GM23338 (cell line): Measurements from ENCODE around the gene SPEM3. TPM values are rescaled to one million over a fixed set of nuclear protein-coding genes. Genes with fewer than 3 reads are reported as not detected.

Experiments used
- ATAC-seq: fragments of 200-7000 bp; cut with Tn5 transposase; 3 replicates; pipeline ENCODE4 v1.9.1; 2020
- DNase-seq: peaks from one replicate; pipeline ENCODE4 v3.0.0-alpha.2; 2015; ENCODE audit warnings: low spot score
- H2AFZ ChIP-seq: fragments of 200-600 bp; sonication (generic); 2 replicates; pipeline ENCODE4 v1.8.0; 2016; ENCODE audit warnings: antibody characterized with exemption, mild to moderate bottlenecking, moderate library complexity
- H3F3A ChIP-seq: fragments of 200-600 bp; sonication (generic); replicated peaks from 2 replicates; pipeline ENCODE4 v1.8.0; 2017; ENCODE audit warnings: antibody characterized with exemption, mixed run types, low read depth
- H3K27ac ChIP-seq: fragments of 200-600 bp; sonication (generic); 2 replicates; pipeline ENCODE4 v1.6.1; 2016; ENCODE audit warnings: low read depth
- H3K27me3 ChIP-seq: fragments of 200-600 bp; sonication (generic); 2 replicates; pipeline ENCODE4 v1.8.0; 2016; ENCODE audit warnings: mild to moderate bottlenecking, mixed run types, moderate library complexity; ENCODE audit not compliant: insufficient read depth
- H3K36me3 ChIP-seq: fragments of 200-600 bp; sonication (generic); 2 replicates; pipeline ENCODE4 v1.8.0; 2016; ENCODE audit warnings: mild to moderate bottlenecking; ENCODE audit not compliant: insufficient read depth
- H3K4me1 ChIP-seq: fragments of 200-600 bp; sonication (generic); 2 replicates; pipeline ENCODE4 v1.8.0; 2016; ENCODE audit warnings: mild to moderate bottlenecking, moderate library complexity; ENCODE audit not compliant: insufficient read depth
- H3K4me2 ChIP-seq: fragments of 200-600 bp; sonication (generic); 2 replicates; pipeline ENCODE4 v1.7.1; 2017; ENCODE audit warnings: mixed run types
- H3K4me3 ChIP-seq: fragments of 200-600 bp; sonication (generic); 2 replicates; pipeline ENCODE4 v1.6.1; 2016; ENCODE audit warnings: mixed run types
- H3K79me2 ChIP-seq: fragments of 200-600 bp; sonication (generic); replicated peaks from 2 replicates; pipeline ENCODE4 v1.8.0; 2017; ENCODE audit warnings: mild to moderate bottlenecking; ENCODE audit not compliant: insufficient read depth
- H3K9me2 ChIP-seq: fragments of 200-600 bp; sonication (generic); 2 replicates; pipeline ENCODE4 v1.8.0; 2017; ENCODE audit not compliant: insufficient read depth
- H4K20me1 ChIP-seq: fragments of 200-600 bp; sonication (generic); replicated peaks from 2 replicates; pipeline ENCODE4 v1.8.0; 2017; ENCODE audit warnings: mild to moderate bottlenecking; ENCODE audit not compliant: insufficient read depth
- H3K27ac Mint-ChIP-seq: 2 replicates; pipeline ENCODE4 v1.8.0; 2020; ENCODE audit warnings: inconsistent platforms, mild to moderate bottlenecking, moderate library complexity, mixed read lengths
- H3K27me3 Mint-ChIP-seq: 3 replicates; pipeline ENCODE4 v1.8.0; 2022; ENCODE audit warnings: low read depth, mild to moderate bottlenecking, moderate library complexity, mixed read lengths, inconsistent platforms; ENCODE audit not compliant: insufficient read depth, poor library complexity
- H3K36me3 Mint-ChIP-seq: 3 replicates; pipeline ENCODE4 v1.8.0; 2021; ENCODE audit warnings: low read depth, mild to moderate bottlenecking, inconsistent platforms, moderate library complexity, mixed read lengths
- H3K4me1 Mint-ChIP-seq: 3 replicates; pipeline ENCODE4 v1.8.0; 2020; ENCODE audit warnings: mild to moderate bottlenecking, inconsistent platforms, mixed read lengths
- H3K4me3 Mint-ChIP-seq: 3 replicates; pipeline ENCODE4 v1.8.0; 2021; ENCODE audit warnings: moderate library complexity, mild to moderate bottlenecking, inconsistent platforms, mixed read lengths
- H3K9me3 Mint-ChIP-seq: 3 replicates; pipeline ENCODE4 v1.8.0; 2020; ENCODE audit warnings: moderate library complexity, mild to moderate bottlenecking, inconsistent platforms, mixed read lengths
- CREB1 ChIP-seq: fragments of 250-450 bp; sonication (Bioruptor Pico); IDR thresholded peaks from 2 replicates; pipeline ENCODE4 v1.5.0; 2020; ENCODE audit warnings: low read depth, mild to moderate bottlenecking, moderate library complexity
- POLR2AphosphoS5 ChIP-seq: IDR thresholded peaks from 2 replicates; pipeline ENCODE4 v1.6.1; 2016; ENCODE audit warnings: antibody characterized with exemption, low read depth
- STAT1 ChIP-seq: IDR thresholded peaks from one replicate; pipeline ENCODE4 v1.6.1; 2016; ENCODE audit warnings: antibody characterized with exemption; ENCODE audit not compliant: unreplicated experiment
- polyA plus RNA-seq: library from polyadenylated mRNA; unstranded; fragments of >200 nt; fragmentation: Nextera tagmentation; extraction: Ambion mirVana; gene quantifications from 2 replicates; pipeline ENCODE4 v1.2.1, GENCODE V29; 2016
- total RNA-seq: library from RNA; depleted of rRNA; stranded (reverse); fragments of >200 nt; shearing (Covaris generic); gene quantifications from 2 replicates; pipeline ENCODE4 v1.2.3, GENCODE V29; 2014
- TF ChIP-seq, protein P1 (sequence below): IDR thresholded peaks from 2 replicates; pipeline ENCODE4 v1.6.1; 2016; ENCODE audit warnings: antibody characterized with exemption
- TF ChIP-seq, protein P2 (sequence below), 2 experiments: fragments of 200-600 bp in 1 of 2; sonication (generic) in 1 of 2; conservative IDR thresholded peaks; 2 replicates each; pipeline versions ENCODE4 v1.5.1 to v1.6.1; 2016 to 2017; ENCODE audit warnings: antibody characterized with exemption in 2 of 2, low read depth in 2 of 2, mild to moderate bottlenecking in 2 of 2, moderate library complexity in 1 of 2

Gene SPEM3
- total and polyA plus RNA-seq, 2 experiments from 2014 or later, result not detected

DNA sequence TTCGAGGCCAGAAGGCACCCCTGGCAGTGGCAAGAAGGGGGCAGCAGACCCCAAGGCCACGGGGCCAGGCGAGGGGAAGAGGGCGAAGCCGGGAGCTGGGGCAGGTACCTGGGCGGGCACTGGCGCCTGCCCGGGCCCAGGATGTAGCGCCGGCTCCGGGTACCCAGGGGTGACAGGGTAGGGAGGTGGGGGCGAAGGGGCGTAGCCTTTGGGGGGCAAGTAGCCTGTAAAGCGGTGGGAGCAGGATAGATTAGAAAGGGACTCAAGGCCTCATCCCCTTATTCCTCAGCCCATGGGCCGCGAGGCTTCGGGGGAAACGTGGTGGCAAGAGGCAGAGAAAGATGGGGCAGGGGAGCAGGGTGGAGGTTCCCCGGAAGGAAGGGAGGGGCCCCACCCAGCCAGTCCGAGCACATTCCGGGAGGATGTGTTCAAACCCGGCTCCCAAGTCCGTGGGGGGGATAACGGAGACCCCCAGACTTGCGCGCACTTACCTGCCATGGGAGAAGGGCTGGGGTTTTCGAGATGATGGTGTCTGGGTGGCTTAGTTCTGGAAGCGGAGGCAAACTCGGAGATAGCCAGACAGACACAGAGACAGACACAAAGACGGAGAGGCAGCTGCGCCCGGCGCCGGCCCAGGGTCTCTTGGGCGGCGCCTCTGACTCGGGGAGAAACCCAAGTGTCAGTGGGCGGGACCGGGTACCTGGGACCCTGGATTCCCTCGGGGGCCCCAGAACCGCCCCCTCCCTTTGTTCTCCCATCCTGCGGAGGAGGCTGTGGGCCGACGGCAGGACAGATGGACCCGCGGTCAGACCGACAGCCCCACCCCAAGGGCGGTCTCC lies 34.8 kb upstream of the SPEM3 start:
- H3K4me3 ChIP-seq, result peak overlapping the region; percentile 91
- peaks cover 31% of the 10 kb centered on the region for H3K36me3 Mint-ChIP-seq
- peaks cover 4% of the 10 kb centered on the region; the same call in 1 of the 2 replicates for H3K36me3 ChIP-seq
- H3F3A ChIP-seq, result peaks cover 21% of the 10 kb centered on the region; the same call in 1 of the 2 replicates
- no peaks in the 10 kb centered on the region; the same call in 1 of the 2 replicates for H3K4me1 ChIP-seq
- H3K79me2 ChIP-seq, result no peaks in the 10 kb centered on the region
- peaks cover 25% of the 10 kb centered on the region for H3K4me1 Mint-ChIP-seq
- ATAC-seq, result peak; percentile 70
- DNase-seq, result peak; percentile 88
- peaks cover 12% of the 10 kb centered on the region for H4K20me1 ChIP-seq
- H3K4me3 Mint-ChIP-seq, result peak overlapping the region; percentile 87
- no peaks in the 10 kb centered on the region for H3K27me3 ChIP-seq
- H3K9me3 Mint-ChIP-seq, result no peaks in the 10 kb centered on the region
- no peak overlapping the region for H3K27ac Mint-ChIP-seq
- no peak overlapping the region for H3K27ac ChIP-seq
- peak overlapping the region; percentile 91 for H2AFZ ChIP-seq
- TF ChIP-seq, protein P1, sequence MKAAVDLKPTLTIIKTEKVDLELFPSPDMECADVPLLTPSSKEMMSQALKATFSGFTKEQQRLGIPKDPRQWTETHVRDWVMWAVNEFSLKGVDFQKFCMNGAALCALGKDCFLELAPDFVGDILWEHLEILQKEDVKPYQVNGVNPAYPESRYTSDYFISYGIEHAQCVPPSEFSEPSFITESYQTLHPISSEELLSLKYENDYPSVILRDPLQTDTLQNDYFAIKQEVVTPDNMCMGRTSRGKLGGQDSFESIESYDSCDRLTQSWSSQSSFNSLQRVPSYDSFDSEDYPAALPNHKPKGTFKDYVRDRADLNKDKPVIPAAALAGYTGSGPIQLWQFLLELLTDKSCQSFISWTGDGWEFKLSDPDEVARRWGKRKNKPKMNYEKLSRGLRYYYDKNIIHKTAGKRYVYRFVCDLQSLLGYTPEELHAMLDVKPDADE, result no peak
- TF ChIP-seq, protein P2, sequence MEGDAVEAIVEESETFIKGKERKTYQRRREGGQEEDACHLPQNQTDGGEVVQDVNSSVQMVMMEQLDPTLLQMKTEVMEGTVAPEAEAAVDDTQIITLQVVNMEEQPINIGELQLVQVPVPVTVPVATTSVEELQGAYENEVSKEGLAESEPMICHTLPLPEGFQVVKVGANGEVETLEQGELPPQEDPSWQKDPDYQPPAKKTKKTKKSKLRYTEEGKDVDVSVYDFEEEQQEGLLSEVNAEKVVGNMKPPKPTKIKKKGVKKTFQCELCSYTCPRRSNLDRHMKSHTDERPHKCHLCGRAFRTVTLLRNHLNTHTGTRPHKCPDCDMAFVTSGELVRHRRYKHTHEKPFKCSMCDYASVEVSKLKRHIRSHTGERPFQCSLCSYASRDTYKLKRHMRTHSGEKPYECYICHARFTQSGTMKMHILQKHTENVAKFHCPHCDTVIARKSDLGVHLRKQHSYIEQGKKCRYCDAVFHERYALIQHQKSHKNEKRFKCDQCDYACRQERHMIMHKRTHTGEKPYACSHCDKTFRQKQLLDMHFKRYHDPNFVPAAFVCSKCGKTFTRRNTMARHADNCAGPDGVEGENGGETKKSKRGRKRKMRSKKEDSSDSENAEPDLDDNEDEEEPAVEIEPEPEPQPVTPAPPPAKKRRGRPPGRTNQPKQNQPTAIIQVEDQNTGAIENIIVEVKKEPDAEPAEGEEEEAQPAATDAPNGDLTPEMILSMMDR (conservative IDR thresholded peaks at IDR 0.05; ENCODE audit: low read depth in 2 of 2), result peak; percentile 58 to 70
- no peak for TF ChIP-seq CREB1
- peaks cover 16% of the 10 kb centered on the region for H3K27me3 Mint-ChIP-seq
- H3K4me2 ChIP-seq, result peak overlapping the region; percentile 98
- no peaks in the 10 kb centered on the region for H3K9me2 ChIP-seq

DNA sequence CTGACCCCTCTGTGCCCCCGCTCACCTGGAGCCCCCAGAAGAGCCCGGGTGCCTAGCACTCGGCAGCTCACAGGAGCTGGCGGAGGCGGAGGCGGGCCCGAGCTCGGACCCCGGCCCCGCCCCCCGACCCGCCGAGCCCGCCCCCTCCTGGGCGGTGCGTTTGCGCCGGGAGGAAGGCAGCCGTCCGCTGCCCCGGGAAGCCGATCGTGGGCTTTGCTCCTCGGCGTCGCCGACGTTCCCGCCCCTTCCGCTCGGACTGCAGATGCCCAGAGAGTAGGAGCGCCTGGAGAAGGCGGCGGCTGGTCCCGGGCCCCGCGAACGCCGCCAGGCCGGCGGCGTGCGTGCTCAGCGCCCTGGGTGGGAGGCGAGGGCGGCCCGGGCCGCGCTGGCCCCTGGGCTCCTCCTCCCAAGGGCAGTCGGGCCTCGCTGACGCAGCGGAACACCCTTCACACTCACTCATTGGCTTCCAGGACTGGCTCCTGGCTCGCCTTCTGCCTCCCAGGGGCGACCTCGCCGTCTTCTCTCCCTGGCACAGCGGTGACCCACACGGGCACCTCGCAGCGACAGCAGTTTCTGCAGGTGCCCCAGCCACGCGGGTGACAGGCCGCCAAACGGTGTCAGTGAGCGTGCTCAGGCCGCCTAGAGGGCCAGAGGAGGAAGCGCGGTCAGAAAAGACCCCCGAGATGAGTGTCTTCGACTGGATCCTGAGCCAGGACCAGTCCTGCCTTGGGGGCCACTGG lies 34.0 kb upstream of the SPEM3 start, which contains the start of gene PLSCR3:
Gene PLSCR3, minus strand, starts transcription at position 74 of the 740 bp plus-strand sequence. CDS start 415 bp downstream, outside the sequence.
- Histone ChIP-seq H3F3A (peaks cover 21% of the 10 kb centered on the region; the same call in 1 of the 2 replicates), H3K27me3 (no peaks in the 10 kb centered on the region), H4K20me1 (peaks cover 12% of the 10 kb centered on the region), H3K4me2 (peak within 1 kb of the TSS; percentile 98), H3K36me3 (peaks cover 4% of the 10 kb centered on the region; the same call in 1 of the 2 replicates), H2AFZ (peak within 1 kb of the TSS; percentile 91), H3K4me3 (peak within 1 kb of the TSS; percentile 91), H3K9me2 (no peaks in the 10 kb centered on the region), H3K4me1 (no peaks in the 10 kb centered on the region; the same call in 1 of the 2 replicates), H3K79me2 (no peaks in the 10 kb centered on the region), H3K27ac (no peak within 1 kb of the TSS)
- peak within 1 kb of the TSS; percentile 71; the same call in 1 of the 2 replicates for H3K27ac Mint-ChIP-seq
- H3K9me3 Mint-ChIP-seq, result no peaks in the 10 kb centered on the region
- peak within 1 kb of the TSS; percentile 87 for H3K4me3 Mint-ChIP-seq
- peak; percentile 89 for DNase-seq
- TF ChIP-seq, protein P2 (conservative IDR thresholded peaks at IDR 0.05; ENCODE audit: low read depth in 2 of 2), result peak; percentile 28 to 42; a peak in 3 of 4 replicates
- TF ChIP-seq STAT1 (no peak), POLR2AphosphoS5 (peak; percentile 65)
- H3K4me1 Mint-ChIP-seq, result peaks cover 25% of the 10 kb centered on the region
- peak; percentile 75 for ATAC-seq
- peaks cover 26% of the 10 kb centered on the region for H3K36me3 Mint-ChIP-seq
- peaks cover 16% of the 10 kb centered on the region for H3K27me3 Mint-ChIP-seq
